GM18909 (cell line): ENCODE measurements around the gene HOXD8.
A peak's percentile ranks its signal among the peaks of the same experiment; 100 is the strongest.

Experiments
- ATAC-seq: cut with Tn5 transposase; IDR thresholded peaks from one replicate; pipeline ENCODE4 v1.9.1; 2021; ENCODE audit warnings: mild to moderate bottlenecking; ENCODE audit not compliant: unreplicated experiment, poor library complexity

HOXD8 gene

DNA sequence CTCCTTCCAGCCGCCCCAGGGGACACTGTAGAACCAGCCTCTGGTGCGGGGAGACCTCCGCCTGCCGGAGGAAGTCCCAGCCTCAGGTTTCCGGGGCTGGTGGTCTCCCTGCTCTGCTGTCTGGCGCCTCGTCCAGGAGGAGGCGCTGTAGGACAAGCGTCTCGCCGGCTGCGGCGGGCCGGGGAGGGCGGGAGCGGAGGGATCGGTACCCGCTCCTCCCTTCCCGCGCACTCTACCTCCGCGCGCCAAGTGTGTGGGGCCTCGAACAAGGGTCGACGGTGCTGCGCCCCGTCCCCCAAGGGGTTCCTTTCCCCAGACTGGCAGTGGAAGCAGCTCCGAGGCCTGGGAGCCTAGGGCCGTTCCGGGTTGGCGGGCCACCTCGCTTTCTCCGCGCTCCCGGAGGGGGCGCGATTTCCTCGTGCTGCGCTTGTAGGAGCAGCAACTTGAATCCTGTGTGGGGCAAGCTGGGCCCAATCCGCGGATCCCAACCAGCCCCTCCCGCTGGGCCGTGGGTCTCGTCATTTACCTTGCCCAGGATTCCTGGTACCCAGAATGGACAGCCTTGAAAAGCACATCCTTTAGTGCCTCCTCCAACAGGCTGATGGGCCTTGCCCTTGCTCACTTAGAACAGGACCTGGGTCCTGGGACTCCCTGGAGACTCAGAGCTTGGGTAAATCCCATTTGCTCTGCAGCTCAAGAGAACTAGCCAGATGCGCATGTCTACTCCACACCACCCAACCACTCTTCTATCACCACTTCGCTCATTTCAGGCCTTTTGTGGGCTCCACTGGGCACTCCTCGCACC, 11.2 kb downstream of the HOXD8 start:
- peak; percentile 90 for ATAC-seq

DNA sequence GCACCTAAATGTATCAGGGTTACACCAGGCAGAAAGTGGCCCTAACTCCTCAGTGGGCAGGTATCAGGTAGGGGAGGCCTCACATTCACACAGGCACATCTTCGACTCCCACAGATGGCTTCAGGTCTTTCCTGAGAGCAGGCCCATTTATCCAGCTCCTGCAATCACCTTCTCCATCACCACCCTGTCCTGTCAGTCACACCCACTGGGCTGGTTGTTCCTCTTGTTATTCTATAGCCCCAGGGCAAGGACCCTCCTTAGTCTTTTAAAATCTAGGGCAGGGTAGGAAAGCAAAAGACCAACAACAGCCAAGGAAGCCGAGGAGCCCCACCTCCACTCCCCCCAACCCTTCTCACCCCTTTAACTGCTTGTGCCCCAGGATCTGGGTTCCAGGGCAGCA, 12.8 kb downstream of the HOXD8 start:
- ATAC-seq: no peak

DNA sequence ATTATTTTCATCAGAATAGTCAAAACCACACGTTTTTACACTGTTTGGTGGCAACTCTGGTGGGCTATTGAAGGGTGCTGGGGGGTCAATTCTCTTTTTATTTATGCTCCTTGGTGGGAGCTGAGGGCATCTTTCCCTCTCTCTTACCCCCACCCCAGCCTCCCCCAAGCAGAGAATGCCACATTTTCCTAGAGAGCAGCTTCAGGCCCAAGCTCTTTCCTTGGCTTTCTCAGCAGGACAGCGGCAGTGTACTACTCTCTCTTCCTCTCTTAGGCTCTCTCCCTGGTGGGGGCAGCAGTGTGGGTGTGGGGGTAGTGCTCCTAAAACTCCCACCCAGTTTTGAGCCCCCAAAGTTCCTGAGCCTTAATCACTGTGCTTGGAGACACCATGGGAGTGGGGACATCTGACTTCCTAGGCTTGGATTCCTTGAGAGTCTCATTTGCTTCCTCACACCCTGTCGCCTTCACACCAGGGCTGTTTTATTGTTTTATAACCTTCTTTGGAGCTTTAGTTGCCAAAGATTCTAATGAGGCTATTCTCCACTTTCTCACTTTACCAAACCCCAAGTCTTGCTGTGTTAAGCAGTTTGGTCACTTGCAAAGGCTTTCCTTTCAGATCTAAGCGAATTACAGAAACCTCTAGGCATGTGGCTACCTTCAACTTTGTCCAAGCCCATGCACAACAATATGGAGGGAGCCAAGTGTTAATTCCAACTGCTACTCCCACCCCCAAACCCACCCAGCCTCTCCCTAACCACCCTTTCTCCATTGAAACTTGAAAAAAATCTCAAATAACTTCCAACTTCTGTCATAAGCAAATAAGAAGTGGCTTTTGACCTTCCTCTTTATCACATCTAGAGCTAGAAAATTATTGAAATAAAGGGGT, 15.8 kb downstream of the HOXD8 start:
- ATAC-seq: no peak

DNA sequence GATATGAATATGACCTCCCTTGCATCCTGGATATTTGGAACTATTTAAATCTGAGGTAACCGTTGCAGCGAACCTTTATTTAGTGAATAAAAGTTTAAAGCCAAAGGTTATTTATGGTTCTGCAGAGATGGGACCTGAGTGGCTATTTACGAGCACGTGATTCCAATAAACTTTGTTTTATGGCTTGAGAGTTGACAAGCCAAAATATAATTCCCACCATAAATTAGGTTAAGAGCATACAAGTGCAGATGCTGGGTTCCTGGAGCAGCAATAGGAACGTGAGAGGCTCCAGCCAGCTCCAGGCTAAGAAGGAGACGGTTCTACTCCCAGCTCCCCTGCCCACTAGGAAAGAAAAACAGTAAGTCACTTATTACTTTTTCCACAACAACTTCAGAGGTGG, 16.6 kb downstream of the HOXD8 start:
- no peak for ATAC-seq

DNA sequence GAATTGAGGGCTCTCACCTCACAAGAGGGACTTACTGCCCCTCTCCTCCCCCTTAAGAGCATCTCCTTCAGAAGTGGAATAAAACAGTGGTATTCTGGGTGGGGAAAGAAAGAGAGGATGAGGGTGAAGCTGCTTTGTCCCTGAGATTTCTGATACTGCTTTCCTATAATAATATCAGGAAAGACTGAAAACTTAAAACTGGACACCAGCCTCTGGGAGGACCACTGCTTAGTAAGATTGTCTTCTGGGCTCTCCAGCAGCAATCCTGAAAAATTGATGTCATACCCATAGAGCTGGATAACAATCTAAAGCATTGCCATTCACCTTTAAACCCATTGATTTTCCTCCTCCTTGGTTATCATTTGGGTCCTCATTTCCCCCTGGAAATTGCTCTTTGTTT, 17.1 kb downstream of the HOXD8 start:
- no peak for ATAC-seq

DNA sequence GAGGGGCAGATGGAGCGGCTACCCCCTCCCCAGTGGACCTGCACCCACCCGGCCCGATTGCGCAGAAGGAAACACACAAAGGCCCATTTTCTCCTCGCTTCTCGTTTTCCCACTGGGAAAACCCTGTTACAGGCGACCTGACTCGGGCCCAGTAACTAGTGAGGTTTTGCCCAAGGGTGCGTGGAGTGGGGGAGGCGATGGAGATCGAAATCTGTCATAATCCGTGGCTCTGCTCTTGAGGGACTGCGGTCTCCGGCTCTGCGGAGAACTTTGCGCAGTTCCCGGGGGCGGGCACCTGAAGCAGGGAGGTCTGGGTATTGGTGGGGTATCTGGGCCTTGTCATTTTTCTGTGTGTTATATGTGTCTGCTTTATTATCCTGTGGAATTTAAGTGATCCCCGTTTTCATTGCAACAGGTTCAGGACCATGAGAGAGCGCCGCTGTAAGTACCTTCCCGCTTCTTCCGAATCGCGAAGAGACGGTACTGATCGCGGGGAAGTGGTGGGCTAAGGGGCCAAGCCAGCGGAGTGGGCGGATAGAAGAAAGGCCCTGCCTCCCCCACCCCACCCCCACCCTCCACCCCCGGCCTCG, 17.8 kb downstream of the HOXD8 start:
- ATAC-seq: no peak

DNA sequence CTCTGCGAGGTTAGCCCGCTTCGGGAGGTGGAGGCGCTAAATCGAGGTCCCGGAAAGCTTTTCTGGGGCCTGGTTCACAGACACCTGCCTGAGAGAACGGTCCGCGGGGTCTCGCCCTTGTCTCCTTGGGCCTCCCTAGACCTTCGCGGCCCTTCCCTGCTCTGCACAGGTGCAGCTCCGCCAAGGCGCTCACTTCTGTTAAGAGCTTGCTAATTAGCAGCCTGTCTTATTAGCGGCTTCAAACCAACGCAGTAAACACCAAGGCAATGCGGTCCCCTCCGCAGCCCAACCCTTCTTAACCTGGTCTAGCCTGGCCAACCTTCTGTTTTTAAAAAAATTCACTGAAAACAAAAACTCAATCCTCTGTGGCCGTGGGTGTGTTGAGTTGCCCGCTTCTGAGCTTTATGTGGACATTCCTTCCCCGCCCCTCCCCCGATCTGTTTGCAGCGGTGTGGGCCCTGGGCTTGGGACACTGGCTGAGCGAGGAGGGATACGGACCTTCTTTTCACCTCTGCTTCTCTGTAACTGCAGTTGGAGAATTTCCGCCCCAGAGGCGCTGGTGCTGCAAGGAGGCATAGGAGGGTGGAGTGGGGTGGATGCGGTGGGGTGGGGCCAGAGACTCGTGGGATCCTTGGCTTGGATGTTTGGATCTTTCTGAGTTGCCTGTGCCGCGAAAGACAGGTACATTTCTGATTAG, 18.4 kb downstream of the HOXD8 start:
- ATAC-seq: no peak

DNA sequence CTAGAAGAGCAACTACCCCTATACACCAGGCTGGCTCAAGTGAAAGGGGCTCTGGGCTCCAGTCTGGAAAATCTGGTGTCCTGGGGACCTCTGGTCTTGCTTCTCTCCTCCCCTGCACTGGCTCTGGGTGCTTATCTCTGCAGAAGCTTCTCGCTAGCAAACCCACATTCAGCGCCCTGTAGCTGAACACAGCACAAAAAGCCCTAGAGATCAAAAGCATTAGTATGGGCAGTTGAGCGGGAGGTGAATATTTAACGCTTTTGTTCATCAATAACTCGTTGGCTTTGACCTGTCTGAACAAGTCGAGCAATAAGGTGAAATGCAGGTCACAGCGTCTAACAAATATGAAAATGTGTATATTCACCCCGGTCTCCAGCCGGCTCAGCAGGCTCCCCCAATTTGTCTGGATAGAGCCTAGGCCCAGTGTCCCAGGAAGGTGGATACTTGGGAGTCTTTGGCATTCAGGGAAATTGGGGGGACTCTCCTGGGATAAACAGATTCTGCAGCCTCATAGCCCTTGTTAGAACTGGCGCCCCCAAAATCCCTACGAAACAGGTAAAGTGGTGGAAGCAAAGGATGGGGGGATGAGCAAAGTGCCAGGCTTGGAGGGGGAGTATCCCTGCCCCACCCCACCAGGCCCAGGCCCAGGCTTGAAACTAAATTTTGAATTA, 19.4 kb downstream of the HOXD8 start:
- no peak for ATAC-seq

DNA sequence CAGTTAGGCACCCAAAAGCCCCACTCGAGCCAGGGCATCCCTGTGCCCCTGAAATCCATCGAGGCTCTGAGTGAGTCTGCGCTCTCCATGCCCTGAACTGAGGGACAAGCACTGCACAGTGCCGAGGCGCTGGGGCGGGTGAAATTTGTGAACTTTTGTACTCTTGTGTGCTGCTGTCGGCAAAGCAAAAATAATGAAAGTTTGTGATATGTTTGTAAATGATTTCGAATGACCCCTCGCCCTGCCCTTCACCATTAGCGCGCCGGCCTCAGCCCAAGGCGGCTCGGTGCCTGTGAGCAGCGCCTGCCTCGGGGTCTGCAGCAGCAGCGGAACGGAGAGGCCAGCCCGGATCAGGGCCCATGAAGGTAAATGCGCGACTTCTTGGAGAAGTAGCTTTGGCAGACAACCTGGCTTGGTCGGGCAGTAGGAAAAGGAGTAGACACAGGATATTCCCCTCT, 20.0 kb downstream of the HOXD8 start:
- ATAC-seq: no peak

DNA sequence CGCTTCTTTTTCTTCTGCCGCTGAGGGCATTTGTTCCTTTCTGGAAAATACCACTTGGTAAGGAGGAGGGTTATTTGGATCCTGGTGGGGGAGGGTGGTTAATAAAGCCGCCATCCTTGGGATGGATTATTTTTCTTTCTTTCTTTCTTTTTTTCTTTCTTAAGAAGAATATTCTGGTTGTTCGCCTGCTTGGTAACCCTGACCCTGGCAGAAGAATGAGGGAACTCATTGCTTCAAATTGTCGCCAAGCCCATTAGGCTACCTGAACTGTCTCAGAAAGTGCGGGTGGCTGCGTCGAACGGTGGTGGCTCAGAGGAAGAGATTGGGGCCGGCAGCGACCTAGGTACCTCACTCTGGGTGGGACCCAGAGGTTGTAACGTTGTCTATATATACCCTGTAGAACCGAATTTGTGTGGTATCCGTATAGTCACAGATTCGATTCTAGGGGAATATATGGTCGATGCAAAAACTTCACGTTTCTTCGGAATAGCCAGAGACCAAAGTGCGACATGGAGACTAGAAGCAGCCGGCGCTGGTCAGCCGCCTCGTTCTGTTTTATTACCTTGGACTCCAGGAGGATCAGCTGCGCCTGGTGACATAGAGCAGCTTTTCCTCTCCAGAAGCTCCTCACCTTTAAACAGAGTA, 20.6 kb downstream of the HOXD8 start:
- ATAC-seq: no peak

DNA sequence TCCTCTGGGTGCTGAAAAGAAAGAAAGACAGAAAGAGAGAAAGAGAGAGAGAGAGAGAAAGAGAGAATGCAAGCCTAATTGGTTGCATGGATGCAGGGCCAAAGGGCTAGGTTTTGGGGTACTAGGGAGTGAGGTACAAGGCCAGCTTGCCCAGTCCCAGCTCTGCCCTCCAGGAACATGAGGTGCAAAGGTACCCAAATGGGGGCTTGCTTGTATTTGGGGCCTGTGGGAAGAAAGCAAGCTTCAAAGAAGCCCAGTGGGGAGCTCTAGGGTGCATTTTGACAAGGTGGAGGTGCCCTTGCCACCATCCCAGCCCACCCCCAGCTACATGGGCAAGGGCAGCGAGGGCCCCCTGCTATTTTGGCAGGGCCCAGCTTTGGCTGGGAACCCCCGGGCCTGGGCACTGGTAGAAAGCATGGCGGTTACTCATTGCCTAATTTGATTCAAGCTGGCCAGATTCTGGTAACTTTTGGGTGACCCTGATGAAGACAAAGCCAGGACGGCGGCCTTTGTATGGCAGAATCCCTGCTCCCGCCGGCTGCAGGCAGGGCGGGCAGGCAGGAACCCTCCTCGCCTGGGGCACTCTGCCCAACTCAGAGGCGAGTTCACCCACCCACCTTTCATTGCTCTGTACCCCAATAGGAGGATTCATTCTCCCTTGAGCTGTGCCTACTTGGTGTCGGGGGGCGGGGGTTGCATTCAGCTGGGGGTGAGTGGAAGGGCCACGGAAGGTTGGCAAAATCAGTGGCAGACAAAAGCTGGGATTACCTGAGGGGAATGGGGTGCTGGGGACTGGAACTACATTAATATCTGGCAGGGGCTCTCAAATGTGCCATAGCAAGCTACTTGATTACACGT, 21.3 kb downstream of the HOXD8 start:
- ATAC-seq: no peak

DNA sequence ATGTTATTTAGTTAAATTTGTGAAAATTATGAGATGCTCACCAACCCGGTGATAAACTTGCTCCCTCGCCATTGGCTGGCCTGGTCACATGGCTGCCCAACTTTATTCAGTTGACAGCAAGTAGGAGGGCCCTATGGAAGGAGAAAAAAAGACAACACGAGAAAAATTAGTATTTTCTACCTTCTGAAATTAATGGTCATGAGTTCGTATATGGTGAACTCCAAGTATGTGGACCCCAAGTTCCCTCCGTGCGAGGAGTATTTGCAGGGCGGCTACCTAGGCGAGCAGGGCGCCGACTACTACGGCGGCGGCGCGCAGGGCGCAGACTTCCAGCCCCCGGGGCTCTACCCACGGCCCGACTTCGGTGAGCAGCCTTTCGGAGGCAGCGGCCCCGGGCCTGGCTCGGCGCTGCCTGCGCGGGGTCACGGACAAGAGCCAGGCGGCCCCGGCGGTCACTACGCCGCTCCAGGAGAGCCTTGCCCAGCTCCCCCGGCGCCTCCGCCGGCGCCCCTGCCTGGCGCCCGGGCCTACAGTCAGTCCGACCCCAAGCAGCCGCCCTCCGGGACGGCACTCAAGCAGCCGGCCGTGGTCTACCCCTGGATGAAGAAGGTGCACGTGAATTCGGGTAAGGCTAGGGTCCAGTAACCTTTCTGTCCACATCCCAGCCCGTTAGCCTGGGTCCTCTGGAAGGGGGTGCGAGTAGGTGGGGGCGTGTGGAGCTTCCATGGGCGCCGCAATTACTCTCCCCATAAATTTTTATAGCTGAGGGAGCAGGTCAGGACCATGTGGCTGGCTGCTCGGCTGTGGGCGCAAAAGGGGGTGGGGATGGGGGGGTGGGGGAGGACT, 22.2 kb downstream of the HOXD8 start, which contains the start of gene HOXD4:
Gene HOXD4, plus strand, starts transcription at position 109 of the 846 bp plus-strand sequence. Its CDS starts 84 bp downstream, at position 193.
- ATAC-seq: no peak

DNA sequence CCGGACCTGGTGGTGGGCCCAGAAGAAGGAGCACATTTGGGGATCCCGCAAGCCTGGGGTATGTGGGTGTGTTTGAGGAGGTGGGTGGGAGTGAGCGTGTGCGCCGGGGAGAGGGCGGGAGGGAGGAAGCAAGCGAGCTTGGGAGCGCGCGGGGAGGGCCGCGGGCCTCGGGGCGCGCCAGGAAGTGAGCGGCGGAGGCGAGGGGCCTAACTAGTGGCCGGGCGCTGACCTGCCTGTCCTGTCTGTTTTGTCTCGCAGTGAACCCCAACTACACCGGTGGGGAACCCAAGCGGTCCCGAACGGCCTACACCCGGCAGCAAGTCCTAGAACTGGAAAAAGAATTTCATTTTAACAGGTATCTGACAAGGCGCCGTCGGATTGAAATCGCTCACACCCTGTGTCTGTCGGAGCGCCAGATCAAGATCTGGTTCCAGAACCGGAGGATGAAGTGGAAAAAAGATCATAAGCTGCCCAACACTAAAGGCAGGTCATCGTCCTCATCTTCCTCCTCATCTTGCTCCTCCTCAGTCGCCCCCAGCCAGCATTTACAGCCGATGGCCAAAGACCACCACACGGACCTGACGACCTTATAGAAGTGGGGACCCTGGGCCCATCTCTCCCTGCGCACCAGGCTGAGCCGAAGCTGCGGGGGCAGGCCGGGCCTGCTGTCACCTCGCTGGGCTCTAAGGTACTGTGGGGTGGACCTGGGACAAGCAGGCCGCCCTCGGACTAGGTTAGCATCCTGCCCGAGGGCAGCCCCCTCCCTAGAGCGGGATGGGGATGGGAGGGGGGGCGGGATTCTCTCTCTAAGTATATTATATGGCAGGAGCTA, 23.1 kb downstream of the HOXD8 start:
- ATAC-seq: no peak

DNA sequence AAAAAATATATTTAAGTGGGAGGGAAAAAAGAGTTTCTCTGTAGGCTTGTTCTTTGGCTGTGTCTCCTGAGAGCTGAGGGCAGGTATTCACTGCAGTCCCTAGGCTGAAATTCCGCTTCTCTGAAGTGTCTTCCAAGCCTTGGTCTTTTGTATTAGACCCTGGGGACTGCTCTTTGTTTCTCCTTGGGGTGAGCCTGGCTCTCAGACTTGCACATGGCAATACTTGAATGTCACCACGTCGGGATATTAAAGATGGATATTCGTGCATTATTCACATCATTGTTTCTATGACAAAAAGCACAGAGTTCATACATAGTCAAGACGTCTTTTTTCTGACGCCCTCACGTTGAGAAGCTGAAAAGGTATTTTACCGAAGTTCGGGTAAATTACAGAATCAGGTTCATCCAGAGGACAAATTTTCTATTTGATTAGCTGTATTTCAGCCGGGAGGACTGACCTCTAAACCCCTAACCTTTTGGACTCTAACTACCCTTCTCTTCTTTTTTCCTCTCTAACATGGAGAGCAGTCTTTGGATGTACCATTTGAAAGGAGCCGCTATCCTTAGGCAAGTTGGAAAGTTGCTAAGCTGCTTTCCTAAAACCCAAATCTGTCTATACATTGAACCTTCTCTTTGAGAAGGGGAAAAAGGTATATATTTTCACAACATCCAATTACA, 25.2 kb downstream of the HOXD8 start:
- ATAC-seq: no peak

DNA sequence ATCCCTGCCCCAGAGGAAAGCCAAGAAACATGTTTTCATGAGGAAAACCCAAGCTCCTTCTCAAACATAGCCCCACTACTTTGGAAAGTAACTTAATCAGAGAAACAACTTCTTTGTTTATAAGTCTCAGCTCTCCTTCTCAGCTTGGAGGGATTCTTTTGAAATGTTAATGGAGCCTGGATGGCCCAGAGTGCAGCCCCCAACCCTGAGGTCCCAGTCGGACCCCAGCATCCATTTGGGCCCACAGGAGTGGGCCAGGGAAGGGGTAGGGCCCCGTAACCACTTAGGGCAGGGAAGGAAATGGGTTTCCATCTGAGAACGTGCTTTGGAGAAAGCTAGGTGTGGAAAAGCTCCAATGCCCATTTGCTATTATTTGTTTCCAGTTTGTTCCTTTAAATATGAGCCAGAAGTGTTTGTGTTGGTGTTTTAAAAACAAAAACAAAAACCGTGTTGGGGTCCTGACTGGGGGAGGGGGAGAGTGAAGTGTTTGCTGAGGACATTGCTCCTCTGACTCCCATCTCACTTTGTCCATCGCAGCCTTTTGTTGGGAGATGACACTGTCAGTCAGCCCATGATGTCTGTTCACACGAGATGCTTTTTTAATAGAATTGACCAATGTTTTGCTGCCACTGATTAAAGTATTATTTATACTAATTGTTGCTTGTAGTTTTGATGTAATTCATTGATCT, 26.0 kb downstream of the HOXD8 start:
- no peak for ATAC-seq
